Fibroblast of gingiva (primary cell): ENCODE data around the gene TAPBPL.
"Not testable (repeated sequence)": the region's sequence is repeated elsewhere in the genome, so short reads cannot be mapped to it uniquely, and the experiment has no call there.

Experiments
- DNase-seq: peaks from one replicate; pipeline ENCODE4 v3.0.0-alpha.2; 2011; ENCODE audit warnings: low read depth

TAPBPL gene

GRCh38 chr12:6451348-6452244 lies at the start of gene TAPBPL:
TSS of gene TAPBPL (plus strand) at chr12:6452042. CDS start at chr12:6452249, 207 bp downstream.
- peak; percentile 77 for DNase-seq

- no peak for DNase-seq
Measured at GRCh38 chr12:6404390-6404789, 47.5 kb upstream of the TAPBPL start.

- DNase-seq: no peak
Measured at GRCh38 chr12:6405963-6406362, 45.9 kb upstream of the TAPBPL start.

GRCh38 chr12:6407236-6407954 lies 44.4 kb upstream of the TAPBPL start:
- DNase-seq: peak; percentile 61

- DNase-seq: no peak
Measured at GRCh38 chr12:6416596-6416995, 35.2 kb upstream of the TAPBPL start.

GRCh38 chr12:6418796-6419195 lies 33.0 kb upstream of the TAPBPL start:
- no peak for DNase-seq

- no peak for DNase-seq
Measured at GRCh38 chr12:6420364-6420763, 31.5 kb upstream of the TAPBPL start.

GRCh38 chr12:6423267-6424007 lies 28.4 kb upstream of the TAPBPL start:
- peak; percentile 90 for DNase-seq

- DNase-seq: no peak
Measured at GRCh38 chr12:6424008-6424347, 27.9 kb upstream of the TAPBPL start.

GRCh38 chr12:6424866-6425265 lies 27.0 kb upstream of the TAPBPL start:
- DNase-seq: no peak

GRCh38 chr12:6425590-6426531 lies 26.0 kb upstream of the TAPBPL start:
- DNase-seq: no peak

GRCh38 chr12:6426882-6427671 lies 24.8 kb upstream of the TAPBPL start:
- no peak for DNase-seq

- not testable (repeated sequence) for DNase-seq
Measured at GRCh38 chr12:6427796-6428195, 24.0 kb upstream of the TAPBPL start.

GRCh38 chr12:6428326-6428725 lies 23.5 kb upstream of the TAPBPL start:
- no peak for DNase-seq

GRCh38 chr12:6430124-6430989 lies 21.5 kb upstream of the TAPBPL start:
- peak; percentile 99 for DNase-seq

GRCh38 chr12:6432991-6433390 lies 18.9 kb upstream of the TAPBPL start:
- no peak for DNase-seq

GRCh38 chr12:6434205-6435140 lies 17.4 kb upstream of the TAPBPL start:
- DNase-seq: no peak

- no peak for DNase-seq
Measured at GRCh38 chr12:6435961-6436715, 15.7 kb upstream of the TAPBPL start.
